K562 (cell line): ENCODE data around the gene GLB1L.

Experiments
- ATF1 ChIP-seq, 2 experiments: fragments of 450-650 bp in 1 of 2; IDR thresholded peaks; 2 replicates each; pipeline ENCODE4 v1.6.1; 2016; ENCODE audit warnings: missing compliant biosample characterization in 1 of 2, missing genetic modification characterization in 1 of 2
- BRF1 ChIP-seq: IDR thresholded peaks from 3 replicates; pipeline ENCODE4 v1.6.1; 2011; ENCODE audit warnings: borderline replicate concordance, mild to moderate bottlenecking; ENCODE audit not compliant: insufficient read length; ENCODE audit errors: extremely low read depth
- FOXP1 ChIP-seq: sonication (generic); formaldehyde crosslinking; IDR thresholded peaks from 2 replicates; pipeline ENCODE4 v1.8.0; 2022; ENCODE audit warnings: mild to moderate bottlenecking, missing genetic modification reagents
- JUNB ChIP-seq: fragments of 450-650 bp; formaldehyde crosslinking; conservative IDR thresholded peaks from 2 replicates; pipeline ENCODE4 v1.4.0; 2020; ENCODE audit warnings: mild to moderate bottlenecking
- ZNF311 ChIP-seq: fragments of 250-450 bp; sonication (Bioruptor Pico); IDR thresholded peaks from 2 replicates; pipeline ENCODE4 v1.4.0; 2020; ENCODE audit warnings: mild to moderate bottlenecking, moderate library complexity
- TF ChIP-seq, protein P1 (sequence below), 3 experiments: IDR thresholded peaks in 2 of 3; conservative IDR thresholded peaks in 1 of 3; 2 replicates each; pipeline ENCODE4 v1.5.1; 2011 to 2012; ENCODE audit warnings: low read length in 3 of 3, mild to moderate bottlenecking in 3 of 3, control low read depth in 2 of 3, improper control_type of control experiment in 1 of 3, inconsistent platforms in 1 of 3, low read depth in 1 of 3, mixed read lengths in 1 of 3, moderate library complexity in 1 of 3; ENCODE audit not compliant: insufficient read depth in 2 of 3
- TF ChIP-seq, protein P2 (sequence below): fragments of 450-650 bp; IDR thresholded peaks from 2 replicates; pipeline ENCODE4 v1.6.1; 2016; ENCODE audit warnings: low read depth, mild to moderate bottlenecking, moderate library complexity
- TF ChIP-seq, protein P3 (sequence below): sonication (generic); formaldehyde crosslinking; IDR thresholded peaks from 2 replicates; pipeline ENCODE4 v1.8.0; 2022; ENCODE audit warnings: missing genetic modification reagents, mild to moderate bottlenecking, borderline replicate concordance
- TF ChIP-seq, protein P4 (sequence below), 2 experiments: IDR thresholded peaks in 1 of 2; conservative IDR thresholded peaks in 1 of 2; 2 replicates each; pipeline ENCODE4 v1.6.1; 2016; ENCODE audit warnings: low read depth in 2 of 2, mild to moderate bottlenecking in 1 of 2, missing compliant biosample characterization in 1 of 2, missing genetic modification characterization in 1 of 2, moderate library complexity in 1 of 2

DNA sequence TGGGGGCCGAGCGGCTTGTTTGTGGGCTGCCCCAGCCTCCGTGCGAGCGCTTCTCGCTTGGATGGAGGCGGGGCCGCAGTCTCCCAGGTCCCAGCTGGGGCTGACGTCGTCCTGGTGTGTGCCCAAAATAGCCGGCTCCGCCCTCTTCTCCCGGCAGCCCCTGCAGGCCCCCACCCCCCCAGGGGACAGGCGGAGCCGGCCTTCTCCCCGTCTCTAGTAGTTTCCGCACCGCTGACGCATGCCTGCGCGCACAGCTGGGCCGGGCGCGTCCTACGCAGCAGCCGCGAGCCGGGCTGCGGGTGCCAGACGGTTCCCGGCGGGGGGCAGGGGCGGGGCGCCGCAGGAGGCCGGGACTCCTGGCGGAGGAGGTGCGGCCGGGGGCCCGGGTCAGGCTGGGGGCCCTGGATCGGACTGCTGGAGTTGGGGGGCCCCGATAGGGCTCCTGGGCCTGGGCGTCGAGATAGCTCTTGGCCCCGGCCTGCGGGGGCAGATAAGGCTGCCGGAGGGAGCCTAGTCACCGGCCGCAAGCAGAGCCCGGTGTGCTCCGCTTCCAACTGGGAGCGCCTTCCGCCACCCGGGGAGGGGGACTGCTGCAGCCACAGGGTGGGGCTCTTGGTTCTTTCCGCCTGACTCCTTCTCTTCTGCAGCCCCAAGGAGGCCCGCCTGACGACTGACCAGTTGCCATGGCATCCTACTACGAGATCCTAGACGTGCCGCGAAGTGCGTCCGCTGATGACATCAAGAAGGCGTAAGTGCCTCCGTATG is 34.1 kb upstream of the GLB1L start, which contains the start of gene DNAJB2:
- no peak for TF ChIP-seq JUNB
- TF ChIP-seq, protein P1, sequence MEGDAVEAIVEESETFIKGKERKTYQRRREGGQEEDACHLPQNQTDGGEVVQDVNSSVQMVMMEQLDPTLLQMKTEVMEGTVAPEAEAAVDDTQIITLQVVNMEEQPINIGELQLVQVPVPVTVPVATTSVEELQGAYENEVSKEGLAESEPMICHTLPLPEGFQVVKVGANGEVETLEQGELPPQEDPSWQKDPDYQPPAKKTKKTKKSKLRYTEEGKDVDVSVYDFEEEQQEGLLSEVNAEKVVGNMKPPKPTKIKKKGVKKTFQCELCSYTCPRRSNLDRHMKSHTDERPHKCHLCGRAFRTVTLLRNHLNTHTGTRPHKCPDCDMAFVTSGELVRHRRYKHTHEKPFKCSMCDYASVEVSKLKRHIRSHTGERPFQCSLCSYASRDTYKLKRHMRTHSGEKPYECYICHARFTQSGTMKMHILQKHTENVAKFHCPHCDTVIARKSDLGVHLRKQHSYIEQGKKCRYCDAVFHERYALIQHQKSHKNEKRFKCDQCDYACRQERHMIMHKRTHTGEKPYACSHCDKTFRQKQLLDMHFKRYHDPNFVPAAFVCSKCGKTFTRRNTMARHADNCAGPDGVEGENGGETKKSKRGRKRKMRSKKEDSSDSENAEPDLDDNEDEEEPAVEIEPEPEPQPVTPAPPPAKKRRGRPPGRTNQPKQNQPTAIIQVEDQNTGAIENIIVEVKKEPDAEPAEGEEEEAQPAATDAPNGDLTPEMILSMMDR (IDR thresholded peaks at IDR 0.05 in 2 of 3, conservative IDR thresholded peaks at IDR 0.05 in 1 of 3; ENCODE audit: insufficient read depth in 2 of 3, low read depth in 1 of 3, low read length in 3 of 3), result peak; percentile 55 to 83 (median 78)
- TF ChIP-seq, protein P2, sequence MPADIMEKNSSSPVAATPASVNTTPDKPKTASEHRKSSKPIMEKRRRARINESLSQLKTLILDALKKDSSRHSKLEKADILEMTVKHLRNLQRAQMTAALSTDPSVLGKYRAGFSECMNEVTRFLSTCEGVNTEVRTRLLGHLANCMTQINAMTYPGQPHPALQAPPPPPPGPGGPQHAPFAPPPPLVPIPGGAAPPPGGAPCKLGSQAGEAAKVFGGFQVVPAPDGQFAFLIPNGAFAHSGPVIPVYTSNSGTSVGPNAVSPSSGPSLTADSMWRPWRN, result peak; percentile 89
- TF ChIP-seq, protein P3, sequence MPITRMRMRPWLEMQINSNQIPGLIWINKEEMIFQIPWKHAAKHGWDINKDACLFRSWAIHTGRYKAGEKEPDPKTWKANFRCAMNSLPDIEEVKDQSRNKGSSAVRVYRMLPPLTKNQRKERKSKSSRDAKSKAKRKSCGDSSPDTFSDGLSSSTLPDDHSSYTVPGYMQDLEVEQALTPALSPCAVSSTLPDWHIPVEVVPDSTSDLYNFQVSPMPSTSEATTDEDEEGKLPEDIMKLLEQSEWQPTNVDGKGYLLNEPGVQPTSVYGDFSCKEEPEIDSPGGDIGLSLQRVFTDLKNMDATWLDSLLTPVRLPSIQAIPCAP, result no peak
- TF ChIP-seq BRF1, result no peak
- TF ChIP-seq, protein P4, sequence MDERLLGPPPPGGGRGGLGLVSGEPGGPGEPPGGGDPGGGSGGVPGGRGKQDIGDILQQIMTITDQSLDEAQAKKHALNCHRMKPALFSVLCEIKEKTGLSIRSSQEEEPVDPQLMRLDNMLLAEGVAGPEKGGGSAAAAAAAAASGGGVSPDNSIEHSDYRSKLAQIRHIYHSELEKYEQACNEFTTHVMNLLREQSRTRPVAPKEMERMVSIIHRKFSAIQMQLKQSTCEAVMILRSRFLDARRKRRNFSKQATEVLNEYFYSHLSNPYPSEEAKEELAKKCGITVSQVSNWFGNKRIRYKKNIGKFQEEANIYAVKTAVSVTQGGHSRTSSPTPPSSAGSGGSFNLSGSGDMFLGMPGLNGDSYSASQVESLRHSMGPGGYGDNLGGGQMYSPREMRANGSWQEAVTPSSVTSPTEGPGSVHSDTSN (CRISPR knock-in tag; IDR thresholded peaks at IDR 0.05; ENCODE audit: low read depth), result no peak
- TF ChIP-seq, protein P4 (tag; conservative IDR thresholded peaks at IDR 0.05; ENCODE audit: low read depth), result no peak
- peak; percentile 83; the same call in 1 of the 2 replicates for TF ChIP-seq FOXP1 (CRISPR knock-in tag)
- TF ChIP-seq ZNF311 (CRISPR knock-in tag), result peak; percentile 89
- peak; percentile 57; the same call in 1 of the 2 replicates for TF ChIP-seq ATF1 (CRISPR knock-in tag; IDR thresholded peaks at IDR 0.05)
- TF ChIP-seq ATF1 (tag; IDR thresholded peaks at IDR 0.05), result peak; percentile 96
